ENCODE results near the gene GAGE12J. TPM values are rescaled to one million over a fixed set of nuclear protein-coding genes. Genes with fewer than 3 reads are reported as not detected.
"Not testable (repeated sequence)": the region's sequence is repeated elsewhere in the genome, so short reads cannot be mapped to it uniquely, and the experiment has no call there.

GAGE12J gene, protein sequence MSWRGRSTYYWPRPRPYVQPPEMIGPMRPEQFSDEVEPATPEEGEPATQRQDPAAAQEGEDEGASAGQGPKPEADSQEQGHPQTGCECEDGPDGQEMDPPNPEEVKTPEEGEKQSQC
- total RNA-seq = not detected

DNA sequence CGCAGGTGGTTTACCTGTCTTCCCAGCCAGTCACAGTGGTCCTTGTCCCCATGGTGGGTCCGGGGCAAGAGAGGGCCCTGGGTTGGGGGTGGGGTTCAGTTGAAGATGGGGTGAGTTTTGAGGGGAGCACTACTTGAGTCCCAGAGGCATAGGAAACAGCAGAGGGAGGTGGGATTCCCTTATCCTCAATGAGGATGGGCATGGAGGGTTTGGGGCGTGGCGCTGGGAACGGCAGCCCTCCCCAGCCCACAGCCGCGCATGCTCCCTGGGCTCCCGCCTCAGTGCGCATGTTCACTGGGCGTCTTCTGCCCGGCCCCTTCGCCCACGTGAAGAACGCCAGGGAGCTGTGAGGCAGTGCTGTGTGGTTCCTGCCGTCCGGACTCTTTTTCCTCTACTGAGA lies at the start of gene GAGE12J:
Gene GAGE12J, plus strand, starts transcription at position 301 of the 400 bp plus-strand sequence. CDS start 1,157 bp downstream, outside the sequence.
- ATAC-seq; H3K4me1 Mint-ChIP-seq; H3K36me3 Mint-ChIP-seq; H3K27me3 Mint-ChIP-seq; H3K9me3 Mint-ChIP-seq (ENCODE audit: low read depth); H3K4me3 Mint-ChIP-seq; DNase-seq; CTCF ChIA-PET; H3K27ac Mint-ChIP-seq: not testable (repeated sequence)

DNA sequence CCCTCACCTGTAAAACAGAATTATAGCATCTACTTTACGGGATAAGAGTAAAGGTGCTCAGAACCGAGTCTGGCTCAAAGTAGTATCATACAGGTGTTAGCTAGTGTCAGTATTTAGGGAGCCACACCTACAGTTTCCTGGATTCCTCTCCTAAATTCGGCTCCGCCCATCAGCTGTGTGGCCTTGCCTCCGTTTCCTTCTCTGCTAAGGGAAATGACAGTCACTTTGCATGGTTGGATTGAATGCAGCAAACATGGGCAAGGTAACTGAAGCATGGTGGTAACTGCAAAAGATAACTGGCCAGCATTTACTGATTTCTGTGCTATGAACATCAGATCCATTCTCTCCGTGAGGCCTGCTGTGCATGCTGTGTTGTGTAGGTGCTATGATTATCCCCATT lies 49.4 kb upstream of the GAGE12J start:
- peak overlapping the region; percentile 95 for H3K27ac Mint-ChIP-seq
- DNase-seq = peak; percentile 59
- CTCF ChIA-PET = interaction anchor here (1.3 to 2.1 kb wide), 4 partner anchors 15 to 117 kb away, joined by 4 to 6 read pairs (median 6); no protein-coding TSS in a partner anchor
- H3K9me3 Mint-ChIP-seq (ENCODE audit: low read depth) = no peaks in the 10 kb centered on the region
- H3K36me3 Mint-ChIP-seq = peaks cover 32% of the 10 kb centered on the region
- H3K4me1 Mint-ChIP-seq = peaks cover 75% of the 10 kb centered on the region
- H3K27me3 Mint-ChIP-seq = no peaks in the 10 kb centered on the region
- no peak for ATAC-seq
- peak overlapping the region; percentile 80 for H3K4me3 Mint-ChIP-seq

DNA sequence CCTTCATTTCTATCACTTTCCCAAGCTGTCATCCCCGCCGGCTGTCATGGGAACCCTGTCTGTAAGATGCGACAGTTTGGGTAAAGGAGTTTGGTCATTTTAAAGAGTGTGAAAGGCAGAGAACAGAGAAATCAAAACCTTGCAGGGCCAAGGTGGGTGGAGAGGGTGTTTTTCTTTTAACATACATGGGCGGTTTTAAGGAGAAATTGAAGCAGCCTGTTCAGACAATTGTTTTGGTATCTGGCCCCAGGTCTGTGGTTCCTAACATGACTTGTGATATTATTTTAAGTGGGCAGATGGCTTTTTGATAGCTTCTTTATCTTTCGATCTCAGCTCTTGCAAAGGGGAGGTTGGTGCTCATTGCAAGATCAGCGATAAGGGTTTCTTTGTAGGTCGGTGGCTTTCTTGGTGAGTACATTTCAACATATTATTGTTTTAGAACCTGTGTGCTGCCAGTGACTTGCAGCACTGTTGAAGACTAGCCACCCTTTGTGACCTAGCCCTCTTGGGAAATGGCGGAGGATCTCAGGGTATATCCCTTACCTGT lies 48.6 kb upstream of the GAGE12J start:
- peak; percentile 2 for ATAC-seq
- CTCF ChIA-PET = interaction anchor here (1.3 to 2.1 kb wide), 4 partner anchors 14 to 118 kb away, joined by 4 to 6 read pairs (median 6); no protein-coding TSS in a partner anchor
- Mint-ChIP-seq H3K4me3 (peak overlapping the region; percentile 80), H3K27me3 (no peaks in the 10 kb centered on the region), H3K9me3 (ENCODE audit: low read depth) (no peaks in the 10 kb centered on the region), H3K4me1 (peaks cover 76% of the 10 kb centered on the region), H3K36me3 (peaks cover 32% of the 10 kb centered on the region), H3K27ac (peak overlapping the region; percentile 95)
- peak; percentile 77 for DNase-seq

DNA sequence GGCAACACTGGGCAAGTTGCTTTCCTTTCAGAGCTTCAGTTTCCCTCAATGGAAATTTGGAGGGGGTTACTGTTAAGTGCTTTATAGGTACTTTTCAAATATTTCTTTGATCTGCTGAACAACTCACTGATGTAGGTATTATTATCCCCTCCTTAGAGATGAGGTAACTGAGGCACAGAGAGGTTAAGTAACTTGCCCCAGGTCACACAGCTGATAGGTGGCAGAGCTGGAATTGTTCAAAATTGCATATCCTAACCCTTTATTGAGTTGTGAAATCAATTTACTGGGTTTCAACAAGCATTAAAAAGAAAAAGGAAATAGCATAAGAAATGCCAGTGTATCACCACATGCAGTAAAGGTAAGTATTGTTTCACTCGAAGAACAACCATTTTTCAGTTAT lies 45.6 kb upstream of the GAGE12J start:
- CTCF ChIA-PET = no interaction called here
- H3K9me3 Mint-ChIP-seq (ENCODE audit: low read depth) = no peaks in the 10 kb centered on the region
- DNase-seq = no peak
- peak overlapping the region; percentile 95 for H3K27ac Mint-ChIP-seq
- peak overlapping the region; percentile 32 for H3K4me3 Mint-ChIP-seq
- H3K27me3 Mint-ChIP-seq = no peaks in the 10 kb centered on the region
- H3K36me3 Mint-ChIP-seq = peaks cover 31% of the 10 kb centered on the region
- no peak for ATAC-seq
- H3K4me1 Mint-ChIP-seq = peaks cover 88% of the 10 kb centered on the region

DNA sequence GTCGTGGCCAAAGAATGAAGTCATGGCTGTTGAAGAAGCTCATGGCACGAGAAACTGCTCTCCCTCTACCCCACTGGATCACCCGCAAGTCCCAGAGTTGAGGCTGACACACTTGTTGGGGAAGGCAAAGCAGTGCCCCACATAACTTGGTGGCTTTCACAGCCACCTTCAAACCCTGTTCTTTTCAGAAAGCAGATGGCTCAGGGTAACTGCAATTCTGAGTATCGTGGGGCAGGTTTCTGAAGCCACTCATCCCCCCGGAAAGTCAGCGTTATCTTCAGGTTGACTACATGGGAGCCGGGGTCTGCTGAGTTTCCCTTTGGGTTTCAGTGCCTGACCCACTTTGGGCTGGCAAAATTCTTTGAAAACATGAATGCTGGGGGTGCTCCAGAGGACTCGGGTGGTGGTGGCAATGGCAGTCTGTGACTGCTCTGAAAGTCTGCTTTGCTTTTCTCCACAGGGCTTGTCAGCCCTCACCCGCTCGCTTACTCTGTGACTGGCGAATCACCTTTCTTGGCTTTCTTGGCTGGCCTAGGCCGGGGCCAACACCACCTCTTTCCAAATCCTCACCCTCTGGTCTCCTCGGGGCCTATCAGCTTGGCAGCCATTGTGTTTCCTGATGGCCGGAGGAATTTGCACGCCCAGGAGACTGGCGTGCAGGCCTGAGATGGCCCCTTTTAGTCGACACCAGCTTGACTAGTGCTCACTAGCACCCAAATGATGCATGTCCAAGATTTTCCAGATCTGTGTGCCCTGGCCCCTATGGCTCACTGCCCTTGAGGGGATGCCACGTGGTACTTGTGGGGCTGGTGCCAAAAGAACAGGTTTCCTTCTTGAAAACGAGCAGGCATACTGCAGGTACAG lies 44.9 kb upstream of the GAGE12J start:
- CTCF ChIA-PET = no interaction called here
- Mint-ChIP-seq H3K27ac (peak overlapping the region; percentile 95), H3K9me3 (ENCODE audit: low read depth) (no peaks in the 10 kb centered on the region), H3K36me3 (peaks cover 27% of the 10 kb centered on the region), H3K4me3 (peak overlapping the region; percentile 60), H3K4me1 (peaks cover 84% of the 10 kb centered on the region), H3K27me3 (no peaks in the 10 kb centered on the region)
- DNase-seq (peak; percentile 56), ATAC-seq (peak; percentile 4)

DNA sequence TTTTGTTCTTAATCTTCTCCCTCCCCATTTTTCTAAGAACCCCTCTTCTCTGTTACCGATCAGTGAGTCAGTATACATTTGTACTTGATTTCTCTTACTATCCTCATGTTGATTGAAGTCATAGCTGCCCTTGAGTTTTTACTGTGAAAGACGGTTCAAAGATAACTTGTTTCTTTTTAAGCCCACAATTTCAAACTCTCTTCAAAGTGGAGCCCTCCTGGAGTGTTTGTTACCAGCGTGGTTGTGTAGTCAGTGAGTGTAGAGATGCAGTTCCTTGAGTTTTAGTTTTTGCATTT lies 44.4 kb upstream of the GAGE12J start:
- H3K27me3 Mint-ChIP-seq = no peaks in the 10 kb centered on the region

DNA sequence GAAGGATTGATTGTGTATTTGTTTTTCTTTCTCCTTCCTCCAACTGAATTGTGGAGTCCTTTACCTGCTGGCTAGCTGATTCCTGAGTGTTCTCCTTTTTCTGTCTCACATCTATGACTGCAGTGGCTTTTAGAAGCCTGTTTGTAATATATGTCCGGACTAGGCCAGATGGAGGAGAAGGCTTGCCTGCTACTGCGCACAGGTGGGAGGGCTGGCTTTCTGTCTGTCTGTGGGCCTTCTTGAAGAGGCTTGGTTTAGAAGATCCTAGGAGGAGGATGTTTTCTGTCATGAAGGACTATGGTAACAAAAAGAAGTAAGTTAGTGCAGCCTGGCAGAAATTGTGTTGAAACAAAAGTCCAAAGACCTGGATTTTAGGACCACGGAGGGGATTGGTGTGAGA lies 43.8 kb upstream of the GAGE12J start:
- Mint-ChIP-seq H3K27me3 (no peaks in the 10 kb centered on the region), H3K9me3 (ENCODE audit: low read depth) (no peaks in the 10 kb centered on the region), H3K27ac (peak overlapping the region; percentile 95), H3K4me1 (peaks cover 80% of the 10 kb centered on the region), H3K4me3 (peak overlapping the region; percentile 60), H3K36me3 (peaks cover 29% of the 10 kb centered on the region)
- DNase-seq = no peak
- ATAC-seq = no peak
- CTCF ChIA-PET = no interaction called here

More for the DNA sequence above, 44.4 kb upstream of the GAGE12J start:
- peak overlapping the region; percentile 60 for H3K4me3 Mint-ChIP-seq
- no peaks in the 10 kb centered on the region for H3K9me3 Mint-ChIP-seq (ENCODE audit: low read depth)
- H3K27ac Mint-ChIP-seq = peak overlapping the region; percentile 95
- H3K36me3 Mint-ChIP-seq = peaks cover 29% of the 10 kb centered on the region
- DNase-seq (peak; percentile 35), ATAC-seq (no peak)
- CTCF ChIA-PET = no interaction called here
- peaks cover 83% of the 10 kb centered on the region for H3K4me1 Mint-ChIP-seq

DNA sequence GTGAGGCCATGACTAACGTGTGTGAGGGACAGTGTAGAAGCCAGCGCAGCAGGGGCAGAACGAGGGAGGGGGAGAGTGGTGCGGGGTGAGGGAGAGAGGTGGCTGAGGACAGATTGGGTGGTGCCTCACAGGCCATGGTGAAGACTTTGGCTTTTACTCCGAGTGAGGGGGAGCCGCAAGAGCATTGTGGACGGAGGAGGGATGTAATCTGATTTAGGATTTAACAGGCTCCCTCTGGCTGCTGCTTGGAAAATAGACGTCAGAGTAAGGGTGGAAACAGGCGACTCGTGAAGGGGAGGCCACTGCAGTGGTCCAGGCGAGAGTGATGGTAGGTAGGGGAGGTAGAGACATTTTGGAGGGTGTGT lies 39.2 kb upstream of the GAGE12J start:
- no peaks in the 10 kb centered on the region for H3K9me3 Mint-ChIP-seq (ENCODE audit: low read depth)
- DNase-seq (no peak), ATAC-seq (no peak)
- H3K27ac Mint-ChIP-seq = no peak overlapping the region
- H3K36me3 Mint-ChIP-seq = peaks cover 17% of the 10 kb centered on the region
- CTCF ChIA-PET = no interaction called here
- no peak overlapping the region for H3K4me3 Mint-ChIP-seq
- peaks cover 44% of the 10 kb centered on the region for H3K4me1 Mint-ChIP-seq
- no peaks in the 10 kb centered on the region for H3K27me3 Mint-ChIP-seq

DNA sequence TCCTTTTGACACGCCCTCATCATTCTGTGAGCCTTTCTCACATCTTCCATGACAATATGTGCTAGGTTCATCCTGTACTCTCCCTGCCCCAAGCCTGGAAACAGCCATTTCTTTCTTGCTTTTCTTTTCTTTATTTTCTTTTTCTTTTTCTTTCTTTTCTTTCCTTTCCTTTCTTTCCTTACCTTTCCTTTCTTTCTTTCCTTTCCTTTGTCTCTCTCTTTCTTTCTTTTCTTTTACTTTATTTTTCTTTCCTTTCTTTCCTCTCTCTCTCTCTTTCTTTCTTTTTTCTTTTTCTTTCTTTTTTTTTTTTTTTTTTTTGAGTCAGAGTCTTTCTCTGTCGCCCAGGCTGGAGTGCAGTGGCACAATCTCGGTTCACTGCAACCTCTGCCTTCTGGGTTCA lies 37.6 kb upstream of the GAGE12J start:
- CTCF ChIA-PET = no interaction called here
- H3K36me3 Mint-ChIP-seq = peaks cover 17% of the 10 kb centered on the region
- H3K9me3 Mint-ChIP-seq (ENCODE audit: low read depth) = no peaks in the 10 kb centered on the region
- DNase-seq (no peak), ATAC-seq (no peak)
- no peak overlapping the region for H3K27ac Mint-ChIP-seq
- no peaks in the 10 kb centered on the region for H3K27me3 Mint-ChIP-seq
- H3K4me3 Mint-ChIP-seq = no peak overlapping the region
- peaks cover 44% of the 10 kb centered on the region for H3K4me1 Mint-ChIP-seq

DNA sequence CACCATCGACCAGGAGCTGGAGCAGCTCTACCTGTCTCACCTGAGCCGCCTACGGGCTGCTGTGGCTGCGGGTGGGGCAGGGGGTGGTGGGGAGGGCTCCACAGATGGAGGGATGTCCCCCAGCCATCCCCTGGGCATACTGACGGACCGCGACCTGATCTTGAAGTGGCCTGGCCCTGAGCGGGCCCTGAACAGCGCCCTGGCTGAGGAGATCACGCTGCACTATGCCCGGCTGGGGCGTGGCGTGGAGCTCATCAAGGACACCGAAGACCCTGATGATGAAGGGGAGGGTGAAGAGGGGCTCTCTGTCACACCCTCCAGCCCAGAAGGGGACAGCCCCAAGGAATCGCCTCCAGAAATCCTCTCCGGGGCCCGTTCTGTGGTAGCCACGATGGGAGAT lies 35.7 kb upstream of the GAGE12J start:
- CTCF ChIA-PET = no interaction called here
- no peak for DNase-seq
- no peaks in the 10 kb centered on the region for H3K27me3 Mint-ChIP-seq
- H3K9me3 Mint-ChIP-seq (ENCODE audit: low read depth) = no peaks in the 10 kb centered on the region
- no peak for ATAC-seq
- H3K36me3 Mint-ChIP-seq = peaks cover 12% of the 10 kb centered on the region
- H3K4me3 Mint-ChIP-seq = no peak overlapping the region
- H3K4me1 Mint-ChIP-seq = peaks cover 35% of the 10 kb centered on the region
- H3K27ac Mint-ChIP-seq = no peak overlapping the region

DNA sequence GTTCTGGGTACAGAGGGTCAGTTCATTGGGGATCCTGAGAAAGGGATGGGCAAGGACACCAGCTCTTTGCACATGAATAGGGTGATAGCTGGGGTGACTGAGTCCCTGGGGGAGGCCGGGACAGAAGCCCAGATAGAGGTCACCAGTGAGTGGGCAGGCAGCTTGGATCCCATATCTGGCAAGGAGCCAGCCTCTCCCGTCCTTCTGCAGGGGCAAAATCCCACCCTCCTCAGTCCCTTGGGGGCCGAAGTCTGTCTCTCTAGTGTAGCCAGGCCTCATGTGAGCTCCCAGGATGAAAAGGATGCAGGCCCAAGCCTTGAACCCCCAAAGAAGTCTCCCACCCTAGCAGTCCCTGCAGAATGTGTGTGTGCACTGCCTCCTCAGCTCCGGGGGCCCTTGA lies 35.3 kb upstream of the GAGE12J start:
- Mint-ChIP-seq H3K4me3 (no peak overlapping the region), H3K4me1 (peaks cover 35% of the 10 kb centered on the region), H3K27ac (no peak overlapping the region), H3K9me3 (ENCODE audit: low read depth) (no peaks in the 10 kb centered on the region), H3K36me3 (peaks cover 12% of the 10 kb centered on the region), H3K27me3 (no peaks in the 10 kb centered on the region)
- CTCF ChIA-PET = interaction anchor here (1.6 kb wide), 1 partner anchor 13 kb away, joined by 6 read pairs; no protein-coding TSS in a partner anchor
- no peak for ATAC-seq
- DNase-seq = no peak

DNA sequence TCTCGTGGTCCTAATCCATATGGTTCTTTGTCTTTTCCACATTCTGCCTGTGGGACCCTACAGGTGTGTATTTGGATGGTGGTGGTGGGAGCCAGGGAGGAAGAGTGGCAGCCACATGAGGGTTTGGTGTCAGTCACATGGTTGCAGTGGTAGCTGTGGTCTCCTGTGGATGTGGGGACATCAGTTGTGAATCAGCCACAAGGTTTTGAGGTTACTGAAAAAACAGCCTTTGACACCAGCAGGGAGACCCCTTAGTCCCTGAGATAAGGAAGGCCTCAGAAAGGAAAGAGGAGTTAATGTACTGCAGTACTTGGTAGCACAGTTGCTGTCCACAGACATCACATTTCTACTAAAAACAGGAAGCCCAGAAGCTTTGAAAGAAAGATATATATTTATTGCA lies 34.2 kb upstream of the GAGE12J start:
- H3K27me3 Mint-ChIP-seq = no peaks in the 10 kb centered on the region
- peaks cover 38% of the 10 kb centered on the region for H3K4me1 Mint-ChIP-seq
- peaks cover 7% of the 10 kb centered on the region for H3K36me3 Mint-ChIP-seq
- H3K9me3 Mint-ChIP-seq (ENCODE audit: low read depth) = no peaks in the 10 kb centered on the region
- peak; percentile 54 for ATAC-seq
- H3K4me3 Mint-ChIP-seq = no peak overlapping the region
- peak; percentile 67 for DNase-seq
- H3K27ac Mint-ChIP-seq = peak overlapping the region; percentile 59
- CTCF ChIA-PET = interaction anchor here (1.2 to 1.6 kb wide), 2 partner anchors 14 to 95 kb away, joined by 3 to 6 read pairs; no protein-coding TSS in a partner anchor

DNA sequence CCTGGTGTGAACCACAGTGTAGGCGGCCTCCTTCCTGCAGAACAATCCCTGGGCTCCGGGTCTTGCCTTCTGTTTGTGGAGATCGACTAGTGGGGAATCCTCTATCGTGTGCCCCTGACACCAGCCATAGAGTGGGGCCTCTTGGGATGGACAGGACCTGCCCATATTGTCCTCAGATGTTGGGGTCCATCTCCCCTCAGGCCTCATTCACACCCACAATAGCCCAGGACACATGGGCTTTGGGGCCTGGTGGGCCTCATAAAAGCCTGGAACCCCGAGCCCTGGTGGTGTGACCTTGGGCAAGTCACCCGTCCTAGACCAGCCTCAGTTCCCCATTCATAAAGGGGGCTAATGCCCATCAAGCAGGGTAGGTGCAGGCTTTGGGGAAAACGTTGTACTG lies 31.6 kb upstream of the GAGE12J start:
- CTCF ChIA-PET = no interaction called here
- ATAC-seq (no peak), DNase-seq (no peak)
- Mint-ChIP-seq H3K4me1 (peaks cover 34% of the 10 kb centered on the region), H3K4me3 (no peak overlapping the region), H3K27ac (no peak overlapping the region), H3K27me3 (no peaks in the 10 kb centered on the region), H3K36me3 (peaks cover 6% of the 10 kb centered on the region), H3K9me3 (ENCODE audit: low read depth) (no peaks in the 10 kb centered on the region)
